Adipocyte (in vitro differentiated cells): ENCODE data around the gene NEK2.
A peak's percentile ranks its signal among the peaks of the same experiment; 100 is the strongest.
"Not testable (repeated sequence)": the region's sequence is repeated elsewhere in the genome, so short reads cannot be mapped to it uniquely, and the experiment has no call there.

Source experiments
- DNase-seq: peaks from one replicate; pipeline ENCODE4 v3.0.0-alpha.2; 2015; ENCODE audit warnings: low read depth
- H3K27me3 ChIP-seq: replicated peaks from 2 replicates; pipeline ENCODE4 v1.7.0; 2013; ENCODE audit warnings: mild to moderate bottlenecking, low read length, moderate library complexity; ENCODE audit not compliant: control insufficient read depth, insufficient read depth
- H3K36me3 ChIP-seq: 2 replicates; pipeline ENCODE4 v1.7.0; 2013; ENCODE audit warnings: low read length, mild to moderate bottlenecking, moderate library complexity; ENCODE audit not compliant: control insufficient read depth, insufficient read depth, severe bottlenecking
- H3K4me1 ChIP-seq: 2 replicates; pipeline ENCODE4 v1.7.0; 2013; ENCODE audit warnings: mild to moderate bottlenecking, low read length, moderate library complexity; ENCODE audit not compliant: control insufficient read depth, insufficient read depth
- H3K4me3 ChIP-seq: 2 replicates; pipeline ENCODE4 v1.7.0; 2013; ENCODE audit warnings: mild to moderate bottlenecking, low read length, moderate library complexity
- H3K9ac ChIP-seq: 2 replicates; pipeline ENCODE4 v1.7.0; 2013; ENCODE audit warnings: mild to moderate bottlenecking, low read length, moderate library complexity
- H3K9me3 ChIP-seq: 2 replicates; pipeline ENCODE4 v1.7.0; 2013; ENCODE audit warnings: mild to moderate bottlenecking, low read length, moderate library complexity; ENCODE audit not compliant: control insufficient read depth

The NEK2 gene

GRCh38 chr1:211638246-211638645 is 37.2 kb downstream of the NEK2 start:
- Histone ChIP-seq H3K36me3 (no peaks in the 10 kb centered on the region), H3K4me1 (peaks cover 28% of the 10 kb centered on the region), H3K9ac (no peak overlapping the region), H3K9me3 (no peaks in the 10 kb centered on the region), H3K27me3 (no peaks in the 10 kb centered on the region), H3K4me3 (no peak overlapping the region)
- DNase-seq: no peak

GRCh38 chr1:211637066-211637465 is 38.4 kb downstream of the NEK2 start:
- H3K27me3 ChIP-seq: no peaks in the 10 kb centered on the region
- no peak overlapping the region for H3K9ac ChIP-seq
- no peaks in the 10 kb centered on the region for H3K9me3 ChIP-seq
- no peak for DNase-seq
- peaks cover 32% of the 10 kb centered on the region for H3K4me1 ChIP-seq
- H3K4me3 ChIP-seq: no peak overlapping the region
- H3K36me3 ChIP-seq: no peaks in the 10 kb centered on the region

GRCh38 chr1:211636575-211637029 is 38.8 kb downstream of the NEK2 start:
- peaks cover 32% of the 10 kb centered on the region for H3K4me1 ChIP-seq
- not testable (repeated sequence) for DNase-seq, H3K4me3 ChIP-seq, H3K27me3 ChIP-seq, H3K9ac ChIP-seq, H3K9me3 ChIP-seq, H3K36me3 ChIP-seq

DNA sequence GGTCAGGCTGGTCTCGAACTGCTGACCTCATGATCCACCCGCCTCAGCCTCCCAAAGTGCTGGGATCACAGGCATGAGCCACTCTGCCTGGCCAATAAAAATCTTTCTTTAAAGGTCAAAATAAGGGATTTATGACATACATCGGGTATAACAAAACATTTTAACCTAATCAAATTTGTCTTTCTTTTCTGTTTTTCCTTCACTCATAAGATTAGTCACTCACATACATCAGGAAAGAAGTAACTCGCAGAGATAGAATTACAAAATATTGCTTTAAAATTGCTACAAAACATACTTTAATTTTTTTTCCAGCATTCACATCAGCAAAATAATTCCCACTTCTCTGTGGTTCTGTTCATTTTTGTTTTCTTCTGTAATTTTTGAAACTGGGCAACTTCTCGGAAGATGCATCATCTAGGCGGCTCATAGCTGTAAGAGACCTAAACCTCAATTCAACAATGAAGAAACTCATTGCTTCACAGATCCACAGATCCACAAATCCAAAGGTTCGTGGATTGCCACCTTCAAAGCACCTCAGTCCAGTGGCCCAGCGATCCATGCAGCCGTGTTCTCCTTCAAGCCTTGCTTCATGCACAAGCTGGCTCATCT is 39.7 kb downstream of the NEK2 start:
- no peaks in the 10 kb centered on the region for H3K27me3 ChIP-seq
- no peak overlapping the region for H3K9ac ChIP-seq
- H3K9me3 ChIP-seq: no peaks in the 10 kb centered on the region
- no peaks in the 10 kb centered on the region for H3K36me3 ChIP-seq
- H3K4me3 ChIP-seq: no peak overlapping the region
- peaks cover 32% of the 10 kb centered on the region for H3K4me1 ChIP-seq
- DNase-seq: peak; percentile 35

DNA sequence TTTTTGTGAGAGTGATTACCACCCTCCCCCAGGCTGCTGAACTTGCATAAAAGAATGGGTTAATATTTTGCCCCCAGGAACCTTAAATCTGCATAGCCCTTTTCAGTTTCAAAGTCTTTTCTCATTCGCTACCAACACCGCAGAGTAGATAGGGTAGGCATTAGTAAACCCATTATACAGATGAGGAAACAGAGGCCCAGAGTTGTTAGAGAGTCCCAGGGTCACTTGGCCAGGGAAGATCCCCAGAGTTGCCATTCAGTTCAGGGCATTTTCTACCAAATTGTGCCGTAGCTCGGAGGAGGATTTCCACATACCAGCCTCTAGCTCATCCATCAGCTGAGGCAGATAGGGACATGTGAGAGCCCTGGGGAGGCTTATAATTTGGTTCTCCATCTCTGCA is 40.5 kb downstream of the NEK2 start:
- Histone ChIP-seq H3K4me3 (no peak overlapping the region), H3K4me1 (peaks cover 28% of the 10 kb centered on the region), H3K36me3 (no peaks in the 10 kb centered on the region), H3K27me3 (no peaks in the 10 kb centered on the region), H3K9me3 (no peaks in the 10 kb centered on the region), H3K9ac (no peak overlapping the region)
- no peak for DNase-seq

GRCh38 chr1:211634461-211634860 is 41.0 kb downstream of the NEK2 start:
- H3K36me3 ChIP-seq: no peaks in the 10 kb centered on the region
- no peak for DNase-seq
- no peak overlapping the region for H3K4me3 ChIP-seq
- no peaks in the 10 kb centered on the region for H3K27me3 ChIP-seq
- peaks cover 24% of the 10 kb centered on the region for H3K4me1 ChIP-seq
- no peaks in the 10 kb centered on the region for H3K9me3 ChIP-seq
- H3K9ac ChIP-seq: no peak overlapping the region

GRCh38 chr1:211633524-211633846 is 41.9 kb downstream of the NEK2 start:
- no peak for DNase-seq
- Histone ChIP-seq H3K9ac (no peak overlapping the region), H3K4me1 (peaks cover 17% of the 10 kb centered on the region), H3K9me3 (no peaks in the 10 kb centered on the region), H3K27me3 (no peaks in the 10 kb centered on the region), H3K36me3 (no peaks in the 10 kb centered on the region), H3K4me3 (no peak overlapping the region)

DNA sequence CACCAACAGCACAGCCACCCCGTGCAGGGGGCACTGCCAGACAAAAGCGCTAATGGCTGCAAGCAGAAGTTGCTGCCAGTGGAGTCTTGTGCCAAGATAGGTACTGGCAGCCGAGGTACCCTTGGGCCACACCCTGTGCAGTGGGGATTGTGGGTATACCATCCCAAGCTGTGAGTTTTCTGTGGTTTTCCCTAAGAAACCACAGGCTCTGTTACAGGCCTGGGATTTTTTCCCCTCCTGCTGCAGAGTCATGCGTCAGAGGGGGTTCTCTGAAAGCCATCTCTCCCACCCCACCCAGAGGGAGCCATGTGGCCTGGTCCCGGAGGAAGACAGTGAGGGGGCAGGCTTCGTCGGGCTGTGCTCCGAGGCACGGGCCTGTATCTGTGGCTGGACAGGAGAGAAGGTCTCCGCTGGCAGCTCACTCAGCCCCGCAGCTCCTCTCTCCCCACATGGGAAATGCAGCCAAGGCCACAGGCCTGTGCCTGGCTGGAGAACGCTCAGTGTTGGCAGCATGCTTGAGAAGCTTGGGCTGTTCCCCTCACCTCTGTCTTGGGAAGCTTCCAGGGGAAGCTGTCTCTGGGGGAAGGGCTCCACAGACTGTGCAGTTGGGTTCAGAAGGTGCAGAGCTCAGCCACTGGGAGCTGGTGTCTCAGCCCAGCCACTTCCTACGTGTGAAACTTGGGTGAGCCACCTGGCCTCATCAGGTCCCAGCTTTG is 42.5 kb downstream of the NEK2 start:
- Histone ChIP-seq H3K4me1 (peaks cover 16% of the 10 kb centered on the region), H3K9ac (no peak overlapping the region), H3K36me3 (no peaks in the 10 kb centered on the region), H3K27me3 (no peaks in the 10 kb centered on the region), H3K4me3 (no peak overlapping the region), H3K9me3 (no peaks in the 10 kb centered on the region)
- DNase-seq: peak; percentile 51

GRCh38 chr1:211632117-211632807 is 43.2 kb downstream of the NEK2 start:
- no peaks in the 10 kb centered on the region for H3K27me3 ChIP-seq
- H3K9ac ChIP-seq: no peak overlapping the region
- H3K9me3 ChIP-seq: no peaks in the 10 kb centered on the region
- no peaks in the 10 kb centered on the region for H3K36me3 ChIP-seq
- DNase-seq: no peak
- no peak overlapping the region for H3K4me3 ChIP-seq
- H3K4me1 ChIP-seq: peaks cover 16% of the 10 kb centered on the region

- Histone ChIP-seq H3K36me3 (no peaks in the 10 kb centered on the region), H3K9me3 (no peaks in the 10 kb centered on the region), H3K4me1 (peaks cover 13% of the 10 kb centered on the region), H3K9ac (no peak overlapping the region), H3K4me3 (no peak overlapping the region), H3K27me3 (no peaks in the 10 kb centered on the region)
- no peak for DNase-seq
Measured at GRCh38 chr1:211631168-211631567, 44.3 kb downstream of the NEK2 start.

DNA sequence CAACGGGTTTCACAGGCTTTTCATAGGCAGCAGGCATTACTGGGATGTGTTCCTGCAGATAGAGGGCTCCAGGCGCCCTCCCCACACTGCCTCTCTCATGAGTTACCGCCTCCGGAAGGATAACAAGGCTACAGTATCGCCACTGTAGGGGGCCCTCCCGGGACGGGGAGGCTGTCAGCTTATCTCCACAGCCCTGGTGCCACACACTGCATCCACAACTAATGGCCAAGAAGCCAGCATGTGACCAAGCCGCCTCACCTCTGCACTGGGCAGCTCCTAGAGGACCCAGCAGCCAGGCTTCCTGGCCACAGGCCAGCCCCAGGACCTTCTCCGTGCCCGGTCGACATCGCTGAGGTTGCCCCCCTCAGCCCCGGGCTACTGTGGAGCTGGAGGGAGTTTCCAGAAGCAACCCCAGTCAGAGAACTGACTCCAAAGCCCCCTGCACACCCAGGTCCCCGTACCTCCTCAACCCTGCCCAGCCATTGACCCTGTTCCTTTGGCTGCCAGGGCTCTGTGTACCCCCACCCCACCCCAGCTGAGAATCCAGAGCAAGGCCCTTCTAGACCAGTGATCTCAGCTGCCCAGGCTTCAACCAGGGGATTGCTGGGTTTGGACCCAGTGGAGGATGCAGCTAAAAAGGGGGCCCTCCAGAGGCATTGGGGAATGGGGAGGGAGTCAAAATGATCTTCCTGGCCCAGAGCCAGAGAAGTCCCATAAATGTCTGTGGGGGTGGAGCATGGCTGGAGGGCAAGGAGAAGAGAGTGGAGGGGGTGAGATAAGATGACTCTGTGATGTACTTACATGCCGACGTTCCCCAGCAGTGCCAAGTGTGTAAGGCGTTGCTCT is 45.0 kb downstream of the NEK2 start:
- Histone ChIP-seq H3K4me1 (peaks cover 7% of the 10 kb centered on the region), H3K36me3 (no peaks in the 10 kb centered on the region), H3K4me3 (no peak overlapping the region), H3K9me3 (no peaks in the 10 kb centered on the region), H3K27me3 (no peaks in the 10 kb centered on the region), H3K9ac (no peak overlapping the region)
- no peak for DNase-seq
